HEK293 (cell line): ENCODE results near the gene BACE1.

Source experiments
- CTCF ChIA-PET: fragments of 350-600 bp; formaldehyde crosslinking; extraction: SDS; loops from one replicate; lab custom pipeline; 2021; ENCODE audit warnings: antibody characterized with exemption; lab: Yijun Ruan, JAX
- POLR2A ChIA-PET: fragments of 300-600 bp; formaldehyde crosslinking; extraction: SDS; loops from one replicate; lab custom pipeline; 2020; ENCODE audit warnings: antibody characterized with exemption, inconsistent platforms; lab: Yijun Ruan, JAX
- H3K27ac ChIP-seq: fragments of 200-500 bp; sonication (Bioruptor generic); 2 replicates; pipeline ENCODE4 v1.5.1; 2014; ENCODE audit warnings: low read depth, low read length, control low read depth, inconsistent platforms; ENCODE audit errors: extremely low read depth
- H3K36me3 ChIP-seq, 2 experiments: fragments of 200-500 bp in 1 of 2; sonication (Bioruptor generic) in 1 of 2; 1 replicate in 1 of 2; 2 replicates in 1 of 2; pipeline ENCODE4 v1.5.1; 2014 to 2017; ENCODE audit warnings: inconsistent platforms in 2 of 2, low read length in 2 of 2; ENCODE audit not compliant: control insufficient read depth in 2 of 2, insufficient read depth in 1 of 2
- H3K4me1 ChIP-seq: fragments of 200-500 bp; sonication (Bioruptor generic); 2 replicates; pipeline ENCODE4 v1.5.1; 2014; ENCODE audit warnings: mild to moderate bottlenecking, low read length, inconsistent platforms; ENCODE audit not compliant: control insufficient read depth, insufficient read depth
- H3K4me3 ChIP-seq: 2 replicates; pipeline ENCODE4 v1.5.1; 2011; ENCODE audit warnings: low read depth, mild to moderate bottlenecking, control low read depth, low read length, moderate library complexity
- H3K9me3 ChIP-seq: fragments of 200-500 bp; sonication (Bioruptor generic); 2 replicates; pipeline ENCODE4 v1.5.1; 2014; ENCODE audit warnings: low read depth, low read length, inconsistent platforms; ENCODE audit not compliant: control insufficient read depth, insufficient read depth
- GLIS1 ChIP-seq: fragments of 450-650 bp; formaldehyde crosslinking; IDR thresholded peaks from 2 replicates; pipeline ENCODE4 v1.5.1; 2016; ENCODE audit warnings: missing biosample characterization, missing genetic modification characterization
- KLF1 ChIP-seq: fragments of 450-650 bp; formaldehyde crosslinking; IDR thresholded peaks from 2 replicates; pipeline ENCODE4 v1.5.1; 2016; ENCODE audit warnings: missing biosample characterization, missing genetic modification characterization
- KLF16 ChIP-seq: fragments of 450-650 bp; formaldehyde crosslinking; IDR thresholded peaks from 2 replicates; pipeline ENCODE4 v1.5.1; 2017; ENCODE audit warnings: missing biosample characterization, missing genetic modification characterization
- KLF17 ChIP-seq: fragments of 450-650 bp; formaldehyde crosslinking; IDR thresholded peaks from 2 replicates; pipeline ENCODE4 v1.5.1; 2016; ENCODE audit warnings: missing biosample characterization, missing genetic modification characterization
- ZBTB48 ChIP-seq: fragments of 450-650 bp; formaldehyde crosslinking; IDR thresholded peaks from 2 replicates; pipeline ENCODE4 v1.5.1; 2016; ENCODE audit warnings: missing biosample characterization, missing genetic modification characterization
- ZFP37 ChIP-seq: fragments of 450-650 bp; formaldehyde crosslinking; IDR thresholded peaks from 2 replicates; pipeline ENCODE4 v1.5.1; 2016; ENCODE audit warnings: missing biosample characterization, missing genetic modification characterization
- ZIC2 ChIP-seq: fragments of 450-650 bp; formaldehyde crosslinking; IDR thresholded peaks from 2 replicates; pipeline ENCODE4 v1.5.1; 2016; ENCODE audit warnings: missing biosample characterization, missing genetic modification characterization
- ZNF211 ChIP-seq: fragments of 450-650 bp; formaldehyde crosslinking; IDR thresholded peaks from 2 replicates; pipeline ENCODE4 v1.5.1; 2016; ENCODE audit warnings: low read depth, missing biosample characterization, missing genetic modification characterization
- ZNF280D ChIP-seq: fragments of 450-650 bp; formaldehyde crosslinking; IDR thresholded peaks from 2 replicates; pipeline ENCODE4 v1.5.1; 2016; ENCODE audit warnings: missing biosample characterization, missing genetic modification characterization
- ZNF555 ChIP-seq: fragments of 450-650 bp; formaldehyde crosslinking; conservative IDR thresholded peaks from 2 replicates; pipeline ENCODE4 v1.5.1; 2017; ENCODE audit warnings: missing biosample characterization, mild to moderate bottlenecking, missing genetic modification characterization, inconsistent platforms
- ZNF571 ChIP-seq: fragments of 450-650 bp; formaldehyde crosslinking; IDR thresholded peaks from 2 replicates; pipeline ENCODE4 v1.5.0; 2017; ENCODE audit warnings: missing biosample characterization, missing genetic modification characterization
- ZNF600 ChIP-seq: fragments of 450-650 bp; formaldehyde crosslinking; IDR thresholded peaks from 2 replicates; pipeline ENCODE4 v1.5.1; 2016; ENCODE audit warnings: missing biosample characterization, missing genetic modification characterization
- ZNF610 ChIP-seq: fragments of 450-650 bp; formaldehyde crosslinking; IDR thresholded peaks from 2 replicates; pipeline ENCODE4 v1.5.1; 2016; ENCODE audit warnings: missing biosample characterization, missing genetic modification characterization, borderline replicate concordance
- ZXDB ChIP-seq: fragments of 450-650 bp; formaldehyde crosslinking; IDR thresholded peaks from 2 replicates; pipeline ENCODE4 v1.5.1; 2016; ENCODE audit warnings: missing biosample characterization, missing genetic modification characterization
- TF ChIP-seq, protein P1 (sequence below): fragments of 450-650 bp; formaldehyde crosslinking; IDR thresholded peaks from 2 replicates; pipeline ENCODE4 v1.5.1; 2016; ENCODE audit warnings: missing biosample characterization, missing genetic modification characterization, low read depth
- TF ChIP-seq, protein P2 (sequence below): fragments of 450-650 bp; IDR thresholded peaks from 2 replicates; pipeline ENCODE4 v1.5.1; 2018; ENCODE audit warnings: missing biosample characterization, mild to moderate bottlenecking, missing genetic modification characterization
- TF ChIP-seq, protein P3 (sequence below): fragments of 450-650 bp; formaldehyde crosslinking; conservative IDR thresholded peaks from 2 replicates; pipeline ENCODE4 v1.5.1; 2016; ENCODE audit warnings: low read depth, missing biosample characterization, missing genetic modification characterization

BACE1 gene

DNA sequence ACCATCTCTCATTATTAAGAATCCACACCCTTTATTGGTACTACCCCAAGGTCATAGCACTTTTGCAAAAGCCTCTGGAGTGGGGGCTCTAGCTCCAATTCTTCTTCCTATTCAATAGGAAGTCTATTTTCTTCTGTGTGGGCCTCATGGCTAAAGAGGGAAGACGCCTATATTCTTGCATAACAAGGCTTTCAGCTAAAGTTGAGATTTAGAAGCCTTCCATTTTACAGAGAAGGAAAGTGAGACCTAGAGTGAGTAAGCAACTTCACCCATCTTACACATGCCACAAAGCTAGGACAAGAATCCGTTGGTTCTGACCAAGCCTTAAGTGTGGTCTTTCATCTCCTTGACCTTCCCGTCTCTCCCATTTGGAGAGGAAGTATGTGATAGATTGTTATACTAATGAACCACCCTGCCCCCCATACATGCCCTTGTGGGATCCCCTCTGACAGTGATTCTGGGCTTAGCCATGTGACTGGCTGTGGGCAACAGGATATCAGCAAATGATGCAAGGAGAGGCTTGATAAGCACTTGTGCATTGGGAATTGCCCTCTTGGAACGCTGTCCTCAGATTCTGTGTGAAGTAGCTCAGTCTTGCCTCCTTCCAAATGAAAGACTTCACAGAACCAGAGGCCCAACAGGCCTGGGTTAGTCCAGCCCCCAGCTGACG is 12.3 kb downstream of the BACE1 start:
- ChIA-PET POLR2A (interaction anchor here (0.5 to 1.5 kb wide), 3 partner anchors 11 to 207 kb away, joined by 3 to 5 read pairs (median 4); partner anchors contain the start of gene BACE1-AS), CTCF (interaction anchor here (0.9 kb wide), 1 partner anchor 123 kb away, joined by 3 read pairs; no protein-coding TSS in a partner anchor)
- Histone ChIP-seq H3K27ac (no peak overlapping the region), H3K36me3 (no peaks in the 10 kb centered on the region), H3K4me1 (no peaks in the 10 kb centered on the region), H3K4me3 (no peak overlapping the region), H3K9me3 (no peaks in the 10 kb centered on the region)
- TF ChIP-seq ZFP37 (tag by site-specific recombination) (no peak), ZNF610 (no peak), ZNF600 (no peak), ZBTB48 (tag by site-specific recombination) (no peak), ZNF555 (tag by site-specific recombination) (no peak), ZNF280D (tag by site-specific recombination) (no peak)

- Histone ChIP-seq H3K4me1 (no peaks in the 10 kb centered on the region), H3K4me3 (no peak overlapping the region), H3K27ac (no peak overlapping the region), H3K9me3 (no peaks in the 10 kb centered on the region), H3K36me3 (no peaks in the 10 kb centered on the region)
- ChIA-PET POLR2A (interaction anchor here (0.5 to 1.5 kb wide), 2 partner anchors 11 to 12 kb away, joined by 4 to 5 read pairs; partner anchors contain the start of gene BACE1-AS), CTCF (interaction anchor here (0.9 kb wide), 1 partner anchor 123 kb away, joined by 3 read pairs; no protein-coding TSS in a partner anchor)
- no peak for TF ChIP-seq ZNF211 (tag by site-specific recombination)
- no peak for TF ChIP-seq ZNF571 (tag by site-specific recombination)
- TF ChIP-seq ZIC2 (tag by site-specific recombination), result 0 out of 2 replicates have a peak, but pooled peaks have one; percentile 11
- TF ChIP-seq ZXDB (tag by site-specific recombination), result no peak
- no peak for TF ChIP-seq KLF16 (tag by site-specific recombination)
- TF ChIP-seq KLF1 (tag by site-specific recombination), result no peak
- TF ChIP-seq, protein P1, sequence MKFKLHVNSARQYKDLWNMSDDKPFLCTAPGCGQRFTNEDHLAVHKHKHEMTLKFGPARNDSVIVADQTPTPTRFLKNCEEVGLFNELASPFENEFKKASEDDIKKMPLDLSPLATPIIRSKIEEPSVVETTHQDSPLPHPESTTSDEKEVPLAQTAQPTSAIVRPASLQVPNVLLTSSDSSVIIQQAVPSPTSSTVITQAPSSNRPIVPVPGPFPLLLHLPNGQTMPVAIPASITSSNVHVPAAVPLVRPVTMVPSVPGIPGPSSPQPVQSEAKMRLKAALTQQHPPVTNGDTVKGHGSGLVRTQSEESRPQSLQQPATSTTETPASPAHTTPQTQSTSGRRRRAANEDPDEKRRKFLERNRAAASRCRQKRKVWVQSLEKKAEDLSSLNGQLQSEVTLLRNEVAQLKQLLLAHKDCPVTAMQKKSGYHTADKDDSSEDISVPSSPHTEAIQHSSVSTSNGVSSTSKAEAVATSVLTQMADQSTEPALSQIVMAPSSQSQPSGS (tag by site-specific recombination), result no peak
Observed at GRCh38 chr11:117303101-117303500, 13.0 kb downstream of the BACE1 start.

DNA sequence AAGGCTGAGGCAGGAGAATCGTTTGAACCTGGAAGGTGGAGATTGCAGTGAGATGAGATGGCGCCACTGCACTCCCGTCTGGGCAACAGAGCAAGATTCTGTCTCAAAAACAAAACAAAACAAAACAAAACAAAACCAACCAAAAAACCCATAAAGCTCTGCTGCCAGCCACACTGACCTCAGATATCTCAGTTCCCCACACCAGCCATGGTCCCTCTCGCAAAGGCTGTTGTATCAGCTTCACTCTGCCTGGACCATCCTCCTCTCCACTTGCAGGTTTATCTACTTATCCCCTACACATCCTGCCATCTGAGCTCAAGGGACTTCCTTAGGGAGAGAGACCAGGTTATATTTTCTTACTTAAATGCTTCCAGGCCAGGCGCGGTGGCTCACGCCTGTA is 13.8 kb downstream of the BACE1 start:
- Histone ChIP-seq H3K4me3 (no peak overlapping the region), H3K27ac (no peak overlapping the region), H3K4me1 (no peaks in the 10 kb centered on the region), H3K36me3 (no peaks in the 10 kb centered on the region), H3K9me3 (no peaks in the 10 kb centered on the region)
- ChIA-PET CTCF (no interaction called here), POLR2A (interaction anchor here (1.5 kb wide), 1 partner anchor 12 kb away, joined by 4 read pairs; no protein-coding TSS in a partner anchor)
- TF ChIP-seq, protein P2, sequence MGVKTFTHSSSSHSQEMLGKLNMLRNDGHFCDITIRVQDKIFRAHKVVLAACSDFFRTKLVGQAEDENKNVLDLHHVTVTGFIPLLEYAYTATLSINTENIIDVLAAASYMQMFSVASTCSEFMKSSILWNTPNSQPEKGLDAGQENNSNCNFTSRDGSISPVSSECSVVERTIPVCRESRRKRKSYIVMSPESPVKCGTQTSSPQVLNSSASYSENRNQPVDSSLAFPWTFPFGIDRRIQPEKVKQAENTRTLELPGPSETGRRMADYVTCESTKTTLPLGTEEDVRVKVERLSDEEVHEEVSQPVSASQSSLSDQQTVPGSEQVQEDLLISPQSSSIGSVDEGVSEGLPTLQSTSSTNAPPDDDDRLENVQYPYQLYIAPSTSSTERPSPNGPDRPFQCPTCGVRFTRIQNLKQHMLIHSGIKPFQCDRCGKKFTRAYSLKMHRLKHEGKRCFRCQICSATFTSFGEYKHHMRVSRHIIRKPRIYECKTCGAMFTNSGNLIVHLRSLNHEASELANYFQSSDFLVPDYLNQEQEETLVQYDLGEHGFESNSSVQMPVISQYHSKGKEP, result no peak
- TF ChIP-seq KLF17 (tag by site-specific recombination), result no peak
- no peak for TF ChIP-seq GLIS1 (tag by site-specific recombination)
- TF ChIP-seq, protein P3, sequence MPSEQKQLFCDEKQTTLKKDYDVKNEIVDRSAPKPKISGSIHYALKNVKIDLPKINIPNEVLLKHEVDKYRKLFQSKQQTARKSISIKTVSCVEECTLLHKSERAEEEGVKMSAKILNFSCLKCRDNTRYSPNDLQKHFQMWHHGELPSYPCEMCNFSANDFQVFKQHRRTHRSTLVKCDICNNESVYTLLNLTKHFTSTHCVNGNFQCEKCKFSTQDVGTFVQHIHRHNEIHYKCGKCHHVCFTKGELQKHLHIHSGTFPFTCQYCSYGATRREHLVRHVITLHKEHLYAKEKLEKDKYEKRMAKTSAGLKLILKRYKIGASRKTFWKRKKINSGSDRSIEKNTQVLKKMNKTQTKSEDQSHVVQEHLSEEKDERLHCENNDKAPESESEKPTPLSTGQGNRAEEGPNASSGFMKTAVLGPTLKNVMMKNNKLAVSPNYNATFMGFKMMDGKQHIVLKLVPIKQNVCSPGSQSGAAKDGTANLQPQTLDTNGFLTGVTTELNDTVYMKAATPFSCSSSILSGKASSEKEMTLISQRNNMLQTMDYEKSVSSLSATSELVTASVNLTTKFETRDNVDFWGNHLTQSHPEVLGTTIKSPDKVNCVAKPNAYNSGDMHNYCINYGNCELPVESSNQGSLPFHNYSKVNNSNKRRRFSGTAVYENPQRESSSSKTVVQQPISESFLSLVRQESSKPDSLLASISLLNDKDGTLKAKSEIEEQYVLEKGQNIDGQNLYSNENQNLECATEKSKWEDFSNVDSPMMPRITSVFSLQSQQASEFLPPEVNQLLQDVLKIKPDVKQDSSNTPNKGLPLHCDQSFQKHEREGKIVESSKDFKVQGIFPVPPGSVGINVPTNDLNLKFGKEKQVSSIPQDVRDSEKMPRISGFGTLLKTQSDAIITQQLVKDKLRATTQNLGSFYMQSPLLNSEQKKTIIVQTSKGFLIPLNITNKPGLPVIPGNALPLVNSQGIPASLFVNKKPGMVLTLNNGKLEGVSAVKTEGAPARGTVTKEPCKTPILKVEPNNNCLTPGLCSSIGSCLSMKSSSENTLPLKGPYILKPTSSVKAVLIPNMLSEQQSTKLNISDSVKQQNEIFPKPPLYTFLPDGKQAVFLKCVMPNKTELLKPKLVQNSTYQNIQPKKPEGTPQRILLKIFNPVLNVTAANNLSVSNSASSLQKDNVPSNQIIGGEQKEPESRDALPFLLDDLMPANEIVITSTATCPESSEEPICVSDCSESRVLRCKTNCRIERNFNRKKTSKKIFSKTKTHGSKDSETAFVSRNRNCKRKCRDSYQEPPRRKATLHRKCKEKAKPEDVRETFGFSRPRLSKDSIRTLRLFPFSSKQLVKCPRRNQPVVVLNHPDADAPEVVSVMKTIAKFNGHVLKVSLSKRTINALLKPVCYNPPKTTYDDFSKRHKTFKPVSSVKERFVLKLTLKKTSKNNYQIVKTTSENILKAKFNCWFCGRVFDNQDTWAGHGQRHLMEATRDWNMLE, result no peak
